ENCODE data around the gene TPD52L2. TPM values are rescaled to one million over a fixed set of nuclear protein-coding genes. Genes with fewer than 3 reads are reported as not detected.

TPD52L2 gene
- total and polyA plus RNA-seq, 8 donors: 16.3 to 47.3 (median 23.7) TPM

DNA sequence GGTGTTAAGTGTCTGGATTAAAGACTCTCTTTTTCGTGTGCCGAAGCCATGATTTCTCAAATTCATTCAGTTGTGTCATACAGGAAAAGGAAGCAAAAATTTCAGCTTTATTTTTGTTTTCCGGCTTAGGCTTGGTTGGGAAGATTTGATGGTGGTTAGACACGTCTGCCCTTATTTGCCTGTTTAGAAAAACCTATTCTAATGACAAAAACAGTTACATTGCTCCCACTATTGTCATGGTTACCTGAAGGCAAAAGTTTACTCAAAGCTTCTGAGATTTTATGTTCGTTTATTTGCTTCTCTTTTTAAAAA lies 30.8 kb downstream of the TPD52L2 start:
- DNase-seq (no peak), ATAC-seq (no peak), FAIRE-seq (no peak)
- intact Hi-C loops (cut with DNase I): no loop called here
- Histone ChIP-seq H3K27ac (peak overlapping the region; percentile 77 to 90 (median 85)), H3K9me3 (no peaks in the 10 kb centered on the region), H3K36me3 (peaks cover 0 to 5% (median 0%) of the 10 kb centered on the region in 3 donors), H3K27me3 (no peaks in the 10 kb centered on the region), H3K4me1 (peaks cover 20 to 29% (median 20%) of the 10 kb centered on the region in 3 donors), H3K4me3 (peak overlapping the region; percentile 37 to 64 (median 56))
- 0% methylated on average over 5 of the region's 5 CpGs for WGBS, 2 donors
- TF ChIP-seq, protein P1, sequence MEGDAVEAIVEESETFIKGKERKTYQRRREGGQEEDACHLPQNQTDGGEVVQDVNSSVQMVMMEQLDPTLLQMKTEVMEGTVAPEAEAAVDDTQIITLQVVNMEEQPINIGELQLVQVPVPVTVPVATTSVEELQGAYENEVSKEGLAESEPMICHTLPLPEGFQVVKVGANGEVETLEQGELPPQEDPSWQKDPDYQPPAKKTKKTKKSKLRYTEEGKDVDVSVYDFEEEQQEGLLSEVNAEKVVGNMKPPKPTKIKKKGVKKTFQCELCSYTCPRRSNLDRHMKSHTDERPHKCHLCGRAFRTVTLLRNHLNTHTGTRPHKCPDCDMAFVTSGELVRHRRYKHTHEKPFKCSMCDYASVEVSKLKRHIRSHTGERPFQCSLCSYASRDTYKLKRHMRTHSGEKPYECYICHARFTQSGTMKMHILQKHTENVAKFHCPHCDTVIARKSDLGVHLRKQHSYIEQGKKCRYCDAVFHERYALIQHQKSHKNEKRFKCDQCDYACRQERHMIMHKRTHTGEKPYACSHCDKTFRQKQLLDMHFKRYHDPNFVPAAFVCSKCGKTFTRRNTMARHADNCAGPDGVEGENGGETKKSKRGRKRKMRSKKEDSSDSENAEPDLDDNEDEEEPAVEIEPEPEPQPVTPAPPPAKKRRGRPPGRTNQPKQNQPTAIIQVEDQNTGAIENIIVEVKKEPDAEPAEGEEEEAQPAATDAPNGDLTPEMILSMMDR (IDR thresholded peaks at IDR 0.05): no peak

DNA sequence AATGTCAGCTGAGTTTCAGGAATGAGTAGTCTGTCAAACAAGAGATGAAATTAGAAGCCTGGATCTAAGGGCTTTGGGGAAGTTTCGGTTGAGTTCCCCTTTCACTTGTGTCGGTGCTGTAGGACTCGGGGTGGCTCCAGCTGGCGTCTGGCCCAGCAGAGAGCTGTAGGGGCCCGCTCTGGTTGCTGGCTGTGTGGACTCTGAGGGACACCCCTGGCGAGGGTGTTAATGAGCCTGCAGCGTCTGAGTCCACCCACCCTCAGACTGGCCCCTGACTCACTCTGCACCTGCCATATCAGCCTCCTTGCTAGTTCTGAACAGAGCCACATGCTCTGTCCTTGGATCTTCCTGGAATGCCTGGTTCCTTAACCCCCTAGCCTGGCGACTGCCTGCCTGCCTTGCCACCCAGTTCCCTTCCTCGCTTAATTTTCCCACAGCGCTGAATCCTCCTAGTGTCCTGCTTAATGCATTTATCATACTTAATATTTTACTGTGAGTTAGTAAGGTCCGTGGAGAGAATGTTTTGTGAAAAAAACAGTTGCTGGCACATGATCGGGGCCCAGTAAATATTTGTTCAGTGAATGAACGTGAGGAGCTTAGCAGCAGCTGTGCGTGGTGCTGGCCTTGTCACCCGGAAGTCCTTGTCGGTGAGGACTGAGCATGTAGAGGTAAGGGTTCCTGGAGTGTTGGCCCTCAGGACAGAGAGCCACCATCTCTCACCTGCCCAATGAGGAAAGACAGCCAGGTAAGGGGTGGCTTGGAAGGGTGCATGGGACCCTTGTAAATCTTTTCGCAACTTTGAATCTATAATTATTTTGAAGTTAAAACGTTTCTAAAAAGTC lies 31.4 kb downstream of the TPD52L2 start:
- H3K9me3 ChIP-seq: no peaks in the 10 kb centered on the region
- no peaks in the 10 kb centered on the region for H3K27me3 ChIP-seq
- no peaks in the 10 kb centered on the region for H3K36me3 ChIP-seq
- 3% methylated on average over 18 of the region's 18 CpGs for WGBS, 2 donors
- DNase-seq: peak in 5 of 6 donors; percentile 72 to 79 (median 77)
- intact Hi-C loops (cut with DNase I): no loop called here
- H3K4me1 ChIP-seq: peaks cover 20 to 31% (median 20%) of the 10 kb centered on the region in 3 donors
- peak; percentile 64 to 76 (median 66) for ATAC-seq
- TF ChIP-seq, protein P1 (IDR thresholded peaks at IDR 0.05): no peak
- H3K4me3 ChIP-seq: peak overlapping the region; percentile 37 to 64 (median 56)
- H3K27ac ChIP-seq: peak overlapping the region; percentile 77 to 90 (median 85)
- FAIRE-seq: no peak

DNA sequence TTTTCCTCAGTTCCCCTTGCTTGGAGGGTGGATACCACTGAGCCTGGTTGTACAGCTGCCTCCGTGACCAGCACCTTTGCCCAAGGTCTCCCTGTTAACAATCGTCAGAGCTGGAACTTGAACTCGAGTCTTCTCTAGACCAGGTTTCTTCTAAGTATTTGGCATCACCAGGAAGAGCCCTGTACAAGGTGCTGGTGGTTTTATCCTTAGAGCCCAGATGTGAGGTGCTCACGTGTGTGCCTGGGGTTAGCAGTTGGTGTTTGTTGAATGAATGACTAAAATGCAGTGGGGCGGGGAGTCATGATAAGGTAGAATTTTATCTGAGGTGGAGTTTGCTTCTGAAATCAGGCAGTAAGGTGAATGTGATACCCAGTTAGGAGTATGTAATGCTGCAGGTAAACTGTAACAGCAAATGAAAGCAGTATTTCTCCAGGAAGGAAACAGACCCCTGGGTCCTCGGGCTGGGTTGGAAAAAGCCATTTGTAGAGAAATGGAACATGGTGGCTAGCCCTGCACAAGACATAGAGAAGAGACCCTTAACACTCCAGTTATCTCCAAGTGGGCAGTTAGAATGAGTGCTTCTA lies 33.0 kb downstream of the TPD52L2 start:
- H3K36me3 ChIP-seq: no peaks in the 10 kb centered on the region
- no peak for ATAC-seq
- FAIRE-seq: no peak
- H3K27me3 ChIP-seq: no peaks in the 10 kb centered on the region
- no peaks in the 10 kb centered on the region for H3K9me3 ChIP-seq
- no peak overlapping the region for H3K4me3 ChIP-seq
- H3K27ac ChIP-seq: peak overlapping the region in 1 of 4 donors; percentile 90
- TF ChIP-seq, protein P1 (IDR thresholded peaks at IDR 0.05): no peak
- intact Hi-C loops (cut with DNase I): no loop called here
- H3K4me1 ChIP-seq: peaks cover 20 to 31% (median 20%) of the 10 kb centered on the region in 3 donors
- no peak for DNase-seq
- 47 to 49% methylated on average over 6 of the region's 6 CpGs for WGBS, 2 donors

DNA sequence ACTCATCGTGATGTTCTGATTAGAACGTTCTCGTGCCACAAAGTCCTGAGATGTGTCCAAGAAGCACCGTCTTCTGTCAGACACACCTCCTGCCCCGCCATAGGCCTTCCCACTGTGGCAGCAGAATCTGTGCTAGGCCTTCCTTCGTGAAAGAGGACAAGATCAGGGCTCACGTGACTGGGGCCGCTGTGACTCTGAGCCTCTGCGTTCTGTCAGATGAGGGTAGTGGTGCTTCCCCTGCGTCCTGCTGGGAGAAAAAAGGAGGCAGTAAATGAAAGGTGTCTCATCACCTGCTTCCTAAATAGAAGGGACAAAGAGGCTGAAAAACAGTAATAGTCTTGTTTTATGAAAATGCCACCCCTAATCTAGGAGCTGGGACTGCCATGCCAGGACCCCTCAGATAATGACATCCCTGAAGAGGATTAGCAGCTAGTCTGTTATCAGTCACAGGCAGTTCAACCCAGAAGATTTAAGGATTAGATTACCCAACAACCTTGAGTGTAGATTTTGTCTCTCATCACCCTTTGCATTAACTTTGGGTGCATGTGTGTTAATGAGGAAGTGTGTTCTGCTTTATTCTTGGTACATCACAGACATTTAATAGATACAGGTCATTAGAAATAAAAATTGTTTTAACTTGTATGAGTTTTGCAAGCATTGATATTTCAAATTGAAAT lies 34.0 kb downstream of the TPD52L2 start:
- 76 to 79% methylated on average over 10 of the region's 10 CpGs for WGBS, 2 donors
- DNase-seq: peak in 1 of 6 donors; percentile 28
- no peak for ATAC-seq
- no peak for FAIRE-seq
- Histone ChIP-seq H3K27me3 (no peaks in the 10 kb centered on the region), H3K27ac (no peak overlapping the region), H3K4me1 (peaks cover 20 to 31% (median 20%) of the 10 kb centered on the region in 3 donors), H3K9me3 (no peaks in the 10 kb centered on the region), H3K36me3 (no peaks in the 10 kb centered on the region), H3K4me3 (no peak overlapping the region)
- TF ChIP-seq, protein P1 (IDR thresholded peaks at IDR 0.05): no peak
- intact Hi-C loops (cut with DNase I): no loop called here

Data from pancreas (tissue), 10 donors.